Measurements from ENCODE around the gene GALNTL6.

Gene GALNTL6

DNA sequence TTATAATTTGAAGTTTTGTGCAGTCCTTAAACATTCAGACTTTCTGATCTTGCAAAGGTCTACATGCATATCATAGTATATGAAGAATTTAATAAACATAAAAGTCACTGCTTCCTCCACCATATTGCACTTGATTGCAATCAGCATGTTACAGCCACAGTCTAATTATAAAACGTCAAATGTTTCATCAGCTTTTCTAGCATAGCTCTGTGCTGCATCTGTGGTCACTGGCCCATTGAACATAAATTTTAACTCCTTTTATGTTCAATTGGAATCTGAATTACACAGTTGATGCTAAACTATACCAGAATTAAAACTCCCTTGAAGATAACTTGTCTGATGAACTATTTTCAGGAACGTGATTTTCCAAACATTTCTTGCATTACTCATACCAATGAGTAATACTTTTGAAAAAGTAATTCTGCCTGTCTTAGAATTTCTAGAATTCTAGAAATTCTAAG lies 329.1 kb downstream of the GALNTL6 start:
- TF ChIP-seq, protein P1, sequence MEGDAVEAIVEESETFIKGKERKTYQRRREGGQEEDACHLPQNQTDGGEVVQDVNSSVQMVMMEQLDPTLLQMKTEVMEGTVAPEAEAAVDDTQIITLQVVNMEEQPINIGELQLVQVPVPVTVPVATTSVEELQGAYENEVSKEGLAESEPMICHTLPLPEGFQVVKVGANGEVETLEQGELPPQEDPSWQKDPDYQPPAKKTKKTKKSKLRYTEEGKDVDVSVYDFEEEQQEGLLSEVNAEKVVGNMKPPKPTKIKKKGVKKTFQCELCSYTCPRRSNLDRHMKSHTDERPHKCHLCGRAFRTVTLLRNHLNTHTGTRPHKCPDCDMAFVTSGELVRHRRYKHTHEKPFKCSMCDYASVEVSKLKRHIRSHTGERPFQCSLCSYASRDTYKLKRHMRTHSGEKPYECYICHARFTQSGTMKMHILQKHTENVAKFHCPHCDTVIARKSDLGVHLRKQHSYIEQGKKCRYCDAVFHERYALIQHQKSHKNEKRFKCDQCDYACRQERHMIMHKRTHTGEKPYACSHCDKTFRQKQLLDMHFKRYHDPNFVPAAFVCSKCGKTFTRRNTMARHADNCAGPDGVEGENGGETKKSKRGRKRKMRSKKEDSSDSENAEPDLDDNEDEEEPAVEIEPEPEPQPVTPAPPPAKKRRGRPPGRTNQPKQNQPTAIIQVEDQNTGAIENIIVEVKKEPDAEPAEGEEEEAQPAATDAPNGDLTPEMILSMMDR (IDR thresholded peaks at IDR 0.05; ENCODE audit: low read depth, low read length): no peak
- DNase-seq (ENCODE audit: extremely low read depth, low read depth): no peak

DNA sequence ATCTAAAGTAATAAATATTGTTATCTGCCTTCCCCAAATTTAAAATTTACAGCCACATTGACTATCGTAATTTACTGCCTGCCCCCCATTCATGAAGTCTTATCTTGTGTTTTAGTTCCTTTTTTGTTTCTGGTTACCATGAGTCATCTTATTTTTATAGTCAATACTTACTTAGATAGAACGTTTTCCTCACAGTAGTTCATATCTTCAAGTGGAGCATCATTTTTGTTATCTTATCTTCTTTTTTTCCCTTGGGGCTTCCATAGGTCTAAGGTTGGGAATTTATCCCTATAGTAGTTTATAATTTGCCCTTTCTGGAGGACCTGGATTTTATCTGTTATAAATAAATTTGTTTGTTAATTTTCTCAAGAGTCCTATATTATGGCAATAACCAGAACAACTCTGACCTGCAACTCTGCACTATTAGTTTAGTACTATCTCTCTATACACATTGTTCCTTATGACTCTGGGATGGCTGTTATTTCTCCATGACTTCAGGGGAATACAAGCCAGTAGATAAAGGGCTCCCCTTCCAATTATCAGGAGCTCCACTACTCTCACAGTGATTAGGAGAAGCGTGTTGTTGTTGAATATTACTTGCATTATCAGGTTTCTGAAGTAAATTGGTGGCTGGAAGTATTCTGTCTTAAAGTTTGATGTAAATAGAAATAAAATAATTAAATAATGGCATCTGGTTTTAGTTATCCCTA lies 330.6 kb downstream of the GALNTL6 start:
- DNase-seq (ENCODE audit: extremely low read depth, low read depth): no peak
- TF ChIP-seq, protein P1 (IDR thresholded peaks at IDR 0.05; ENCODE audit: low read depth, low read length): no peak

DNA sequence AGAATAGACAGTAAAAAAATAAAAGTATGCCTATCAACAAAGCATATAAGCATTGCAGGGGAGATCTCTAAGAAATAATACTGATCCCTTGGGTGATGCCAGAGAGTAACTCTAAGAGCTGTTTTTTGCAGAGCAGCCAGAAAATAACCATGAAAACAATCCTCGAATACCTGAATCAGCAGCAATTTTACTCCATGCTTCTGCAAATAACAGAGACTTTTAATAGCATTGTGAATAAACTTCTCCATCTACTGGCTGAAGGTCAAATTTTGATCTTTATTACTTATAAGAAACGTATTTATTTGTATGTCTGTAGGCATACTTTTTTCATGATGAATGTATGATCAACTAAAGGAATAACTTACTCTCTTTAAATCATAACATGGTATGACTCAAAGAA lies 334.5 kb downstream of the GALNTL6 start:
- TF ChIP-seq, protein P1 (IDR thresholded peaks at IDR 0.05; ENCODE audit: low read depth, low read length): peak; percentile 22
- DNase-seq (ENCODE audit: extremely low read depth, low read depth): no peak

DNA sequence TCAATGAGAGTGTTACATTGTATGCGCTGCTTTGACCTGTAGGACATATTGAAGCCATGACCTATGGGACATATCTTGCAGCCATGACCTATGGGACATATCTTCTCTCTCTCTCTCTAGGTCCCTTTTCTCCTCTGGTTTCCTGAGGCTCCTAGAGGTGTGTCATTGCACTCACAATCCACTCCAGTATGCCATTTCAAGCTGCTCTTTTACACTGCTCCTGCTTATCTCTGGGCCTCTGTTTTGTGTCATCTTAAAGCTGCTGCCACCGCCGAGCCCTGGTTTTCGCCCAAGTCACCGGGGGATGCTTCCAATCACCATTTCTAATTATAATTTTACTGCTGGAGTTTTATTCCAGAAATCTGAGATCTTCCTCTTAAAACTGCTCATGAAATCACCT lies 336.1 kb downstream of the GALNTL6 start:
- TF ChIP-seq, protein P1 (IDR thresholded peaks at IDR 0.05; ENCODE audit: low read depth, low read length): no peak
- no peak for DNase-seq (ENCODE audit: extremely low read depth, low read depth)

DNA sequence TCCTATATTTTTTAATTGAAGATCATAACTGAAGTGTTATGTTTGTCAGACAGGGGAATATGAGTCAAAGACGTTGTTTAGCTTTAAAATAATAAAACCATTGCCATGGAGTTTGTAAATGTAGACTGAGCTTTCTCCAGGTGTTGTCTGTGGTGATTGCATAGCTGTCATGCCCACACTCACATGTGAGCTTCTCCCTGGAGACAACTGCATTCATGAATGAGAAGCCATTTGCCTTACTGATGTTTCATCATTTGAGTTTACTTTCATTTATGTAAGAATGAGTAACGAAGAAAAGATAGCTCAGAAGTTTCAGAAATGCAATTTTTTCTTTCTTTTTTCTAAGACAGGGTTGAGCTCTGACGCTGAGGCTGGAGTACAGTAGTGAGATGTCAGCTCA lies 339.1 kb downstream of the GALNTL6 start:
- no peak for DNase-seq (ENCODE audit: extremely low read depth, low read depth)
- TF ChIP-seq, protein P1 (IDR thresholded peaks at IDR 0.05; ENCODE audit: low read depth, low read length): no peak

DNA sequence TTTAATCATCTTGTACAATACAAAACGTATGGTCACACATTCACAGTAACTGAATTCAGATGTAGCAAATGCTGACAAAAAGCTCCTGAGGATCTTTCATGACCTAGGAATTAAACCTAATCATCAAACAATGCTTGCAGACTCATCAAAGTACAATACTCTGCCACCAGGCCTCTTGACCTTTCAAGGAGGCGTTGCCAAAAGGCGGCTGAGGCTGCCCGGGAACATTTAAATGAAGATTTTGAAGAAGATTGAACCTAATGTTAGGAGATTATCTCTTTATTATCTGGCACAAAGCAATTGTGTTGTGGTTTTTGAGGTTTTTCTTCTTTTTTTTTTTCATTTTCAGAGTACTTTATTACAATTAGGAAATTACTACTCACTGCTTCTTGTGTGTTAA lies 340.5 kb downstream of the GALNTL6 start:
- DNase-seq (ENCODE audit: extremely low read depth, low read depth): no peak
- TF ChIP-seq, protein P1 (IDR thresholded peaks at IDR 0.05; ENCODE audit: low read depth, low read length): no peak

DNA sequence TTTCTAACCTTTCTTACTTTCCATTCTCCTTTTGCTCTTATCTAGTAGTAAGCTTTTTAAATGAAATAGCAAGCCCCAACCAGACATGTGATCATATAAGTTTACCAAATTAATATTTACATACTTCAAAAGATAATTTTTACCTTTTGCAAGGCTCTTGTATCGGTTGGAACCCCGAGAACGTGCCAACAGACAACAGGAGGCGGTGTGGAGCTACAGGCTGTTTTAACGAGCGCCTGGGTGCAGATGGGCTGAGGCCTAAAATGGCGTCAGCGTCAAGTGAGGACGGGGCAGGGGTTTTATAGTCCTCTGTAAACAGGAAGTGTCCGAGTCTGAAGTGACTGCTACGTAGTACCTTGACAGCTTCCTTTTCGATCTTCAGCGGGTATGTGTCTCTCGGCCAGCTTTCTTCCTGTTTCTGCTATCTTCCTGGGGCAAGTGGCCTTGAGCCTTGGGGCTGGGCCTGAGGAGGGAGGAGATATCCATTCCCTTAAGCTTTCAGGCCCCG lies 342.7 kb downstream of the GALNTL6 start:
- TF ChIP-seq, protein P1 (IDR thresholded peaks at IDR 0.05; ENCODE audit: low read depth, low read length): no peak

More for the DNA sequence above, 342.7 kb downstream of the GALNTL6 start:
- DNase-seq (ENCODE audit: extremely low read depth, low read depth): no peak

Data from AG09319 (cell line).